Stimulated activated CD4-positive, alpha-beta T cell treated with anti-CD3 and anti-CD28 coated beads, Interleukin-2, amount 100 ng/mL, for 24 hours (primary cell): ENCODE measurements around the gene PLCH1.
"Not testable (repeated sequence)": the region's sequence is repeated elsewhere in the genome, so short reads cannot be mapped to it uniquely, and the experiment has no call there.

ENCODE experiments used
- DNase-seq, 2 donors: peaks; one replicate each; pipeline ENCODE4 v3.0.0-alpha.2; 2020

The PLCH1 gene

GRCh38 chr3:155639462-155640055 lies 105.3 kb downstream of the PLCH1 start:
- no peak for DNase-seq

GRCh38 chr3:155638461-155638860 lies 106.4 kb downstream of the PLCH1 start:
- not testable (repeated sequence) for DNase-seq

GRCh38 chr3:155637567-155637966 lies 107.3 kb downstream of the PLCH1 start:
- DNase-seq, result no peak

GRCh38 chr3:155635056-155635455 lies 109.8 kb downstream of the PLCH1 start:
- DNase-seq, result no peak

GRCh38 chr3:155634121-155634719 lies 110.7 kb downstream of the PLCH1 start:
- no peak for DNase-seq

GRCh38 chr3:155631323-155632019 lies 113.4 kb downstream of the PLCH1 start:
- DNase-seq, result no peak

- no peak for DNase-seq
These were observed 115.3 kb downstream of the PLCH1 start for GRCh38 chr3:155629556-155629955.

- DNase-seq, result no peak
These were observed 115.8 kb downstream of the PLCH1 start for GRCh38 chr3:155629056-155629455.

- DNase-seq, result not testable (repeated sequence)
These were observed 122.2 kb downstream of the PLCH1 start for GRCh38 chr3:155622647-155623046.

GRCh38 chr3:155620552-155620951 lies 124.3 kb downstream of the PLCH1 start:
- not testable (repeated sequence) for DNase-seq

GRCh38 chr3:155619118-155619915 lies 125.6 kb downstream of the PLCH1 start:
- no peak for DNase-seq

- DNase-seq, result no peak
These were observed 126.3 kb downstream of the PLCH1 start for GRCh38 chr3:155618543-155618942.

- no peak for DNase-seq
These were observed 127.4 kb downstream of the PLCH1 start for GRCh38 chr3:155617346-155617925.

GRCh38 chr3:155615141-155615540 lies 129.7 kb downstream of the PLCH1 start:
- DNase-seq, result not testable (repeated sequence)

GRCh38 chr3:155614410-155614809 lies 130.5 kb downstream of the PLCH1 start:
- not testable (repeated sequence) for DNase-seq

- DNase-seq, result no peak
These were observed 133.4 kb downstream of the PLCH1 start for GRCh38 chr3:155611456-155611855.

GRCh38 chr3:155609586-155609985 lies 135.3 kb downstream of the PLCH1 start:
- DNase-seq, result no peak

GRCh38 chr3:155608228-155608920 lies 136.5 kb downstream of the PLCH1 start:
- DNase-seq, result no peak

- DNase-seq, result no peak
These were observed 137.1 kb downstream of the PLCH1 start for GRCh38 chr3:155607761-155608160.

- DNase-seq, result no peak
These were observed 139.3 kb downstream of the PLCH1 start for GRCh38 chr3:155605571-155605970.

GRCh38 chr3:155604967-155605366 lies 139.9 kb downstream of the PLCH1 start:
- no peak for DNase-seq

GRCh38 chr3:155604126-155604525 lies 140.7 kb downstream of the PLCH1 start:
- no peak for DNase-seq
